Cardiac fibroblast (primary cell): ENCODE results near the gene GABRG3.

Experiments used
- DNase-seq, 2 donors: peaks; one replicate each; pipeline versions ENCODE4 v3.0.0 to v3.0.0-alpha.2; 2010; ENCODE audit warnings: low read depth in 2 of 2
- H3K4me3 ChIP-seq, 2 donors: replicated peaks in 1 of 2; 1 replicate in 1 of 2; 2 replicates in 1 of 2; pipeline ENCODE4 v1.5.1; 2011; ENCODE audit warnings: low read depth in 2 of 2, low read length in 2 of 2, mild to moderate bottlenecking in 2 of 2, moderate library complexity in 1 of 2
- TF ChIP-seq, protein P1 (sequence below): IDR thresholded peaks from one replicate; pipeline ENCODE4 v1.5.1; 2011; ENCODE audit warnings: low read depth, mild to moderate bottlenecking, low read length, inconsistent platforms

The GABRG3 gene

DNA sequence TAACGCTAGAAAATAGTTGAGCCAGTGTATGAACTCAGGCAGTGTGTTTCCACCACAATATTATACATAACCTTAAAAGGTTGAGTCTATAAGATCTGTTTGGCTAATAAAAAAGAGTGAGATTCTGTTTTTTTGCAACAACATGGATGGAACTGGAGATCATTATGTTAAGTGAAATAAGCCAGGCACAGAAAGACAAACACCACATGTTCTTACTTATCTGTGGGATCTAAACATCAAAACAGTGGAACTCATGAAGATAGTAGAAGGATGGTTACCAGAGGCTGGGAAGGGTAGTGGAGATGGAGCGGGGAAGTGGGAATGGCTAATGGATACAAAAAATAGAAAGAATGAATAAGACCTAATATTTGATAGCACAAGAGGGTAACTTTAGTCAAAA, 150.7 kb downstream of the GABRG3 start:
- no peak overlapping the region for H3K4me3 ChIP-seq
- DNase-seq, result no peak
- TF ChIP-seq, protein P1, sequence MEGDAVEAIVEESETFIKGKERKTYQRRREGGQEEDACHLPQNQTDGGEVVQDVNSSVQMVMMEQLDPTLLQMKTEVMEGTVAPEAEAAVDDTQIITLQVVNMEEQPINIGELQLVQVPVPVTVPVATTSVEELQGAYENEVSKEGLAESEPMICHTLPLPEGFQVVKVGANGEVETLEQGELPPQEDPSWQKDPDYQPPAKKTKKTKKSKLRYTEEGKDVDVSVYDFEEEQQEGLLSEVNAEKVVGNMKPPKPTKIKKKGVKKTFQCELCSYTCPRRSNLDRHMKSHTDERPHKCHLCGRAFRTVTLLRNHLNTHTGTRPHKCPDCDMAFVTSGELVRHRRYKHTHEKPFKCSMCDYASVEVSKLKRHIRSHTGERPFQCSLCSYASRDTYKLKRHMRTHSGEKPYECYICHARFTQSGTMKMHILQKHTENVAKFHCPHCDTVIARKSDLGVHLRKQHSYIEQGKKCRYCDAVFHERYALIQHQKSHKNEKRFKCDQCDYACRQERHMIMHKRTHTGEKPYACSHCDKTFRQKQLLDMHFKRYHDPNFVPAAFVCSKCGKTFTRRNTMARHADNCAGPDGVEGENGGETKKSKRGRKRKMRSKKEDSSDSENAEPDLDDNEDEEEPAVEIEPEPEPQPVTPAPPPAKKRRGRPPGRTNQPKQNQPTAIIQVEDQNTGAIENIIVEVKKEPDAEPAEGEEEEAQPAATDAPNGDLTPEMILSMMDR, result no peak

DNA sequence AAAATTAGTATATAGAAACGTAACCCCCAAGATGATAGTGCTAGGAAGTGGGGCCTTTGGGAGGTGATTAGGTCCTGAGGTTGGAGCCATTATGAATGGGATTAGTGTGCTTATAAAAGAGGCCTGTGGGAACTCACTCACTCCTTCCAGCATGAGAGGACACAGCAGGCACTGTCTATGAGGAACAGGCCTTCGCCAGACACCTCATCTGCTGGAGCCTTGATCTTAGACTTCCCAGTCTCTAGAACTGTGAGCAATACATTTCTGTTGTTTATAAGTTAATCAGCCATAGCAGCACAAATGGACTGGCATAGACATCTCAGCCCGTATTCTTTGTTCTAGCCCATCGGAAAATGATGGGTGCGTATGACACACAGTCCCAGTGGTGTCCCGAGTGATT, 152.3 kb downstream of the GABRG3 start:
- TF ChIP-seq, protein P1, result no peak
- no peak for DNase-seq

DNA sequence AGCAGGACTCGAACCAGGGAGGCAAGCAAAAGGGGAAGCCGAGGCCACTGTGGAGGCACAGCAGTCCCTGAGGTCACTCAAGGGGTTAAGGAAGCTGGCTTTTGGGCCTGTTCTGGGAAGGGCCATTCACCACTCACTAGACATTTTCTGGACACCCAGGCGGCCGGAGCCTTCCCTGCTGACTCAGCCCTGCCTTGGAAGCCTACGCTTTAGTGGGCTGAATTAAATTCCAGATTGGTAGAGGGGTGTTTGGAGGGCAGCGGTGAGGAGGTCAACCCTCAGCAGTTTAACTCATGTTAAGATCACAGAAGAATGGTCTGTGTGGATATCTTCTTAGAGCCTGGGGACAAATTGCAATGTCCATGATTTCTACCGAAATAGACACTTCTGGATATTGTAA, 152.8 kb downstream of the GABRG3 start:
- TF ChIP-seq, protein P1, result no peak
- no peak overlapping the region for H3K4me3 ChIP-seq
- no peak for DNase-seq

More for the DNA sequence above, 152.3 kb downstream of the GABRG3 start:
- no peak overlapping the region for H3K4me3 ChIP-seq

DNA sequence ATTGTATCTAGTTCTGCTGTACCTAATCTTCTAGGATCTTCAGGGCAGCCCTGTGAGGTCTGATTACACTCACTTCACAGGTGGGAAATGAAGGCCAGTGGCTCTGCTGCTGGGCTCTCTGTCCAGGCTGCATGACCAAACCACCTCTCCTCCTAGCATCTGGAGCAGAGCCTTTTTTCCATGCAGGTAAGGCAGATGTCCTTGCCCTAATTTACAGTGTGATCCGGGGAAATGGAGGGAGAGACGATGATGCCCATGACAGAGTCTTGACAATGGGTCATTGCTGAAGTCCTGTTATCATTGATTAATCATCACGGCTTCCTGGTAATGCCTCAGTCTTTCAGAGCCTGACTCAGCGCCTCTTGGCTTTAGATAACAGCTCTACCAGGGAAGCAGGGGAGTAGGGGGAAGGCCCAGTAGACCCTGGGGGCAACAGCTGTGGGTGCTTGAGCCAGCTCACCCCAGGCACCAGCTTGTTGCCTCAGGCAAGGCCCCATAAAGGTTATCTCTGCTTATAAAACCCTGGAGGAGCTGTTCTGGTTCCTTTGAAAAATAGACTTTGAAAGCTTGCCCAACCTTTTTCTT, 153.4 kb downstream of the GABRG3 start:
- DNase-seq, result no peak

DNA sequence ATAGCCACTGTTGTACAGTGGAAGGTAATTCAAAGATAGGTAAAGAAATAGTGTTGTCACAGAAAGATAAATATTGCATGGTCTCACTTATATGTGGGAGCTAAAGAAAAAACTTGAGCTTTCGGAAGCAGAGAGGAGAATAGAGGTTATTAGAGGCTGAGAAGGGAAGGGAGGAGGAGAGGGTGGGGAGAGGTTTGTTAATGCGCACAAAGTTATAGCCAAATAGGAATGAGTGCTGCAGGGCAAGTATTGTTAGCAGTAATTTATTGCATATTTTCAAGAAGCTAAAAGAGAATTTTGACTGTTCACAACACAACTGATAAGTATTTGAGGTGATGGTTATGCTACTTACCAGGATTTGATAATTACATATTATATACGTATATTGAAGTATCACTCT, 154.2 kb downstream of the GABRG3 start:
- no peak overlapping the region for H3K4me3 ChIP-seq
- TF ChIP-seq, protein P1, result no peak
- no peak for DNase-seq

More for the DNA sequence above, 153.4 kb downstream of the GABRG3 start:
- TF ChIP-seq, protein P1, result no peak
- H3K4me3 ChIP-seq, result no peak overlapping the region

DNA sequence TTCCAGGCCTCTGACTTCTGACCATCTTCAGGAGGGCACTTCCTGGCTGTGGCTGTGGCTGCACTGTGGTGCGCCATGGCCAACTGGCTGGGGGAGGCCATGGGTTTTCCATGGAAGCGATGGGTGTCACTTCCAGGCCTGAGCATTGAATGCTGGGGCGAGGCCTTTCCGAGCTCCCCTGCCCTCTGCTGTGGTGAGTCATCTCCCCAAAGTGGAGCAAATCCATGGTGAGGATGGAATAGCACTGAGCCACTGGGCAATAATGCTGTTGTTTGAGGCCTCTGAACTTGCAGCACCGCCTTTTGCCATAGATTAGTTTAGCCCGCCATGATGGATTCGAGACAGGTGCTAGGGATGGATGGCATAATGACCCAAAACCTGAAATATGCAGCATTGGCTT, 155.5 kb downstream of the GABRG3 start:
- no peak for DNase-seq
- TF ChIP-seq, protein P1, result no peak
- H3K4me3 ChIP-seq, result no peak overlapping the region
